ENCODE measurements around the gene AAK1.
"Not testable (repeated sequence)": the region's sequence is repeated elsewhere in the genome, so short reads cannot be mapped to it uniquely, and the experiment has no call there.

The AAK1 gene

DNA sequence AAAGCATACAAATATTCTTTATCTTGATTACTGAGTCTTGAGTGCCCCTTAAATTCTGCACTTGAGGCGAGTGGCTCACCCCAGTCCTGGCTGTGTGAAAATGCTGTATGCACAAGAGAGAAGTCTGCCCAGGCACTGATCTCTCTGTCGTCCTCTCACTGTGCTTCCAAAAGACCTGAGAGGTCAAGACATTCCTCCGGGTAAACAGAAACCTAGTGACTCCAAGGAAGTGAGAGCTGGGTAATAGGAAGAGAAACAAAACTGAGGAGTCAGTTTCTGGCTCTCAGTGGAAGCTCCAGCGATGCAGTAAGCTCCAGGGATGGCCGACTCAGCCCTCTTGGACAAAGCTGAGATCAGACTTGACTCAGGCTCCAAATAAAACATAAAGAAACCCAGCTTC lies 70.9 kb downstream of the AAK1 start:
- DNase-seq (ENCODE audit: low spot score), result no peak

DNA sequence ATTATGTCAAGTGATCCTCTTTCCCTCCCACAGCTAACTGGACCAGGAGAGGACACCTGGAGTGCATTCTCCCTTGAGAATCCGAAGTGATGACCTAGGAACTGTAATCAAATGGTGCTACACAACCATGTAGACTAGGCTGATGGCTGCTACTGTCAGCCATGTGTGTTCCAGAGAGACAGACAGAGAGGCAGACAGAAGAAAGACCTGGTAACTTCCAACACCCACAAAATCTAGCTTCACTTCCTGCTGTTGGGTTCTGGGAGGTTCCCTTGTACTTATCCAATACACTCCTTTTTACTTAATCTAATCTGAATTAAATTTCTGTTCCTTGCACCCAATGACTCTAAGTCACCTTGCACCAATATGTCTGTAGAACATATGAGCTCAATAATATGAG lies 72.3 kb downstream of the AAK1 start:
- DNase-seq (ENCODE audit: low spot score), result no peak

DNA sequence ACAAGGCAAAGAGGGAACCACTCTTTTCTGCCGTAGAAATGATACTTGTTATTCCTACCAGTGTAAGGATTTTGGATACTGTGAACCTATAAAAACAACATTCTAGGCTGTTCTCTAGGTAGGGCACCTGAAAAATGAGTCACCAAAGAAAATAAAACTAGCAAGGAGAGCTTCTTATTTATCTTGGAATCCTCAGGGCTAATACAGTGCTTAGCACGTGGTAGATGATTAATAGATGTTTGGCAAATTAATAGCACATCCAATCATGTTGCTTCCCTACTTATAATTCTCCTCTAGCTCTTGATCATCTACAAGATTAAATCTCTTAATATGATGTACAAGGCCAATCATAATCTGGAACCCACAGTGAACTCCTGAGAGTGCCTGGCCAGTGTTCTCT lies 73.1 kb downstream of the AAK1 start:
- no peak for DNase-seq (ENCODE audit: low spot score)

DNA sequence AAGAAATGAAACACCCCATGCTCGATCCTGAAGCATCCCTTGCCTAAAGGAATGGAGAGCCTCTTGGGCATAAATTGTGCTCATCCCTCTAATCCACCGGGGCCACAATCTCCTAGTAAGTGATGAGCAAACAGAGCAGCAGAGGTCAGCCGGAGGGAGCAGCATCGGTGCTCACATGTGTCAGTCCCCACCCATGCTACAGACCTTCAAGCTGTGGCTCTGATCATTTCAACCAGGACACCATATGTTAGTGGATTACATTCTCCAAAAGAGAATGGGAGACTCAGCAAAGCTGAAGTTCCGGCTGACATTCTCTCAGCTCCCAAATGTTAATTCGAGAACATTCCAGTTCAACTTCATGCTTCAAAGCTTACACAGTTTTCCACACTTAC lies 75.6 kb downstream of the AAK1 start:
- DNase-seq (ENCODE audit: low spot score), result no peak

DNA sequence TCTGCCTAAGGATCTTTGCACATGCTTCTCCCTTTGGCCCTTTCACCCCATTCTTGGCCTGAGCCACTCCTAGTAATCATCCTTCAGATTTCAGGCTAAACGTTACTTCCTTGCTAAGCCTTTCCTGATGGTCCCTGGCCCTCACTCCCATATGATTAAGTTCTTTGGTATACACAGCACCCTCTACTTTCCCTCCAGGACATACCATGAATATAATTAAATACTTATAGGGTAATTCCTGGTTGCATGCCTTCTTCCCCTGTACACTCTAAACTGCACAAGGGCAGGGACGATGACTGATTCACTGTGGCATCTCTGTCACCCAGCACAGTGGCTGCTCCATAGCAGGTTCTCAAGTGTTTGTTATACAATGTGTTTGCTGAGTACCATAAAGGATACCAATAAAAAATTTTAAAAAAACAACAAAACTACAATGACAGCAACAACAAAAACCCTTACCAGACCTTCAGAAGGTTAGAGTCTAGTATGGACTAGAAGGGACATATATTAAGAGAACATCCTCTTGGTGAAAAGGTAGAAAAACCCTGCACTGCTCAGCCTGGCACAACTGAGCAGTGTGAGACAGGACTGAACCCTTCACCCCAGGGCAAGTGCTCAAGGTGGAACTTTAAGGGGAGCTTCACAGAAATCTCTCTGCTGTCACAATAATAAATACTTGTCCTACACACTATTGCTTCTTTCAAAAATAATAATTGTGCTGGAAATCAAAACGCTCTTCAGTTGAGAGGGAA lies 76.2 kb downstream of the AAK1 start:
- DNase-seq (ENCODE audit: low spot score), result no peak

DNA sequence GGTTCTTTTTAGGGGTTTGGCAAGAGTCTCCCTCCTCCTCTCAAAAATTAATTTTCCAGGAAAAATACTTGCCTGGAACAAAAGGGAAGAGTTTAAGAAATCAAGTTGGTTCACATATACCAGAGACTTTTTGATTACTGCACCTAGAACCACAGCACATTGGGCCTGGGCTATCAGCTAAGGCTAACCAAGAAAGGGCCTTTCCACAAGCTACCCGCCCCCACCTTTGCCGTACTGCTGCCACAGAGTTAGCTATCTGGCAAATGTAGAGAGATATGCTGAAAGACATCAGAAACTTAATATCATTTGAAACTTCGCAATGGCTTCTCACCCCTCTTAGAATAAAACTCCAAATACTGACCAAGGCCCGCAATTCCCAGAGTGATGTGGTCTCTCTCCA lies 76.9 kb downstream of the AAK1 start:
- no peak for DNase-seq (ENCODE audit: low spot score)

DNA sequence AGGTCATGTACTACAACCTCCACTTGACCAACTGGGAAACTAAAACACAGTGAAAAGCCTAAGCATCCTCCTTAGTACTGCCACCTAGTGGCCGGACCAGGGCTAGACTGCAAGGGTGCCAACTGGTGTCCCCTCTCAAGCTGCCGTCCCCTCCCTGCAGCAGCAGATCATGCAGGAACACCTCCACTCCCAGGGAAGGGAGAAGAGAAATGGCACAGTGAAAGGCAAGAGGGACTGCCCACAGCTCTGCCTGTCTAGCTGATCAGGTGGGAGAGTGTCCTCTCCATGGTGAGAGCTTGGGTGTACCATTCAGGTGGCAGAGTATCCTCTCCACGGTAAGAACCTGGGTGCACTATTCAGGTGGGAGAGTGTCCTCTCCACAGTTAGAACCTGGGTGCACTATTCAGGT lies 78.1 kb downstream of the AAK1 start:
- peak; percentile 70 for DNase-seq (ENCODE audit: low spot score)

DNA sequence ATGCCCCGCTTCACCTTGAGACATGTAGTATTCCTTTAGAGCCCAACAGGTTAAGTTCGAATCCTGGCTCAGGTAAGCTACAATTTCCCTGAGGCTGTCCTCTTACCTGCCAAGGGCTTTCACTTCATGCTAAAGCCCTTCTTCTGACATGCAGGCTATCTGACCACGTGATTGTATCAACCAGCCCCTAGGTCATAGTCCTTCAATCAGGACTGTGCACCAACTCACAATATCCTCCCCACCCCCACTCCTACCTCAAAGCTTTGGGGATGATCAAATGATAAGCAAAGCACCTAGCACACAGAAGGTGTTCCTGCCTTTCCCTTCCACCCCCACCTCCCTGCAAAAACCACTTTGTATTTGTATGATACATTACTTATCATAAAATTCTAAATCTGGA lies 78.9 kb downstream of the AAK1 start:
- no peak for DNase-seq (ENCODE audit: low spot score)

DNA sequence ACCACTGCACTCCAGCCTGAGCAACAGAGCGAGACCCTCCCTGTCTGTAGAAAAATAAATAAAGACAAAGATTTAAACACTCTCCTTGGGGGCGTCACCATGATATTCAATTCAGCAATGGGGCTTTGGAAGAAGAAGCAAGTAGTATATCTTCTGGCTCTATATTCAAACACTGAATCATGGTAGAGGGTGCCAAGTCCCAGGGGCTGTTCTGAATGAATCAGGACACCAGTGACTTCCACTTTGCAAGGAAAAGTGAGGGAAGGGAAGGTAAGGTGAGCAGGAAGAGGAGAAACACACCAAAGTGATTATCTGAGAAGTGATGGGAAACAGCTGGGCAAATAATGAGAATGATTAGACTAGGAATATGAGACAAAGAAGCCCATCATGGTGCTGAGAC lies 80.5 kb downstream of the AAK1 start:
- DNase-seq (ENCODE audit: low spot score), result no peak

DNA sequence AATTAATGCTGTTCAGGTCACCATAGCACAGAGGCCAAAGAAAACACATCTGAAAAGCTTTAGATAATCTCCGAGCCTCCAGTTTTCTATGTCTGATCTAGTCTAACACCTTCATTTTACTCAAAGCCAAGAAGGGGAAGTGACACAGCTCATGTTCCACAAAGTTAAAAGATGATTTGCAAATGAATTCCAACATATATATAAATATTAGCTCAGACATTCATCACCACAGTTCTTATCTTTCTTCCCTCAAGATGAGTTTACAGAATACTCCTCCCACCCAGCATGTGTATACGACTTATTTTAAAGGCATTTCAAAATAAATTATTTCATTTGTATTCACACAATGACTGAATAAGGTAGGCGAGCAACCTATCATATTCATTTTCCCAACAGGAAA lies 82.4 kb downstream of the AAK1 start:
- DNase-seq (ENCODE audit: low spot score), result no peak

DNA sequence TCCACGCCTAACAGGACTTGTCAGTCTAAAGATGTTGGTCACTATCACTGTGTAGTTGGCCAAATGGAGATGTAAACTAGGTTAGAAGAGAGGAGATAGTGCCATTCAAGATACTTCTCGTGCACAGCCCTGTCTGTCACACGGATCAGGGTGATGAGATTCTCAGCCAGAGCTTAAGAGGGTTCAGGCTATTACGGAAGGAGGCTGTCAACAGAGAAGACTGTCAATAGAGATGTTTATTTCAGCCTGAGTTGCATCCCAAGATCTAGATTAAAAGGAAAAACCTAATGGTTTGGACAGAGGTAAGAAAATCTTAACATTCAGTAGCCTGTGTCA lies 83.4 kb downstream of the AAK1 start:
- DNase-seq (ENCODE audit: low spot score), result no peak

DNA sequence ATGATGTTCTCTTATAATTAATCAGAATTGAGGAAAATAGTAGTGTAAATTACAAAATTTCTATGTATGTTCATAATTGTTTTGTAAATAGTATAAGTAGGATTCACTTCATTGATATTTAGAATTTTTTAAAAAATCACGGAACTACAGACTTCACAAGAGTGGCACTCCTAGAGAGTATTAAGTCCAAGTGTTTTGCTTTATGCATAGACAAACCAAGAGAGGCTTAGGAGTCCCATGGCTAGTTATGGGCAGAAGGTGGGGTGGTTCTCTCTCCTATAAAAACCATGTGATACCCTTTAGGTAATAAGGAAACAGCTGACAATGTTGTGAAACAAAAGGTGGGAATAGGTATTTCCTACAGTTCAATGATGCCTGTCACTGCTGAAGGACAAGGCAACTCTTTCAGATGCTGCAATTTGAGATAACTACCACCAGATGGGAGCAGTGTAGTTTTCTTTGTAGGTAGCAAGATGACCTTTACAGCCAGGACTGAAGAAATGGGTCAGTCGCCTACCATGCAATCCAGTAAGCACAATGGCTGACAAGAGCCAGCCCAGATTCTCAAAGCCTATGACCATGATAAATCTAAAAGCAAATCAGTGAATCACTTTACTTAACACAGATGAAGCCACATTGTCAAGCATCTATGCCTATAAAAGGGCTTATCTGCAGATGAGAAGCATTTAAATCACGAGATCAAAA lies 83.9 kb downstream of the AAK1 start:
- DNase-seq (ENCODE audit: low spot score), result peak; percentile 16

DNA sequence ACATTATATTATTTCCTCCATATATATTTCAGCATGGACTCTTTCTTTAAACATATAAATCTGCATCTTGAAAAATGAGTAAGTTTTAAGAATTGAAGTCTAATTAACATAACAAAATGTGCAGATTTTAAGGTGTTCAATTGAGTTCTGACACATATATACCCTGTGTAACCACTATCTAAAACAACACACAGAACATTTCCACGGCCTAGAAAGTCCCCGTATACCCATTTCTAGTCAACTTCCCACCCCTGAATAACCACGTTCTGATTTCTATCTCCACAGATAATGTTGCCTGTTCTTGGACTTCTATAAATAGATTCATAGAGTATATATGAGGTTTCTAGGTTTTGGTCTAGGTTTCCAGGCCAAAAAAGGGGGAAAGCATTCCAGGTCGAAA lies 87.5 kb downstream of the AAK1 start:
- DNase-seq (ENCODE audit: low spot score), result no peak

DNA sequence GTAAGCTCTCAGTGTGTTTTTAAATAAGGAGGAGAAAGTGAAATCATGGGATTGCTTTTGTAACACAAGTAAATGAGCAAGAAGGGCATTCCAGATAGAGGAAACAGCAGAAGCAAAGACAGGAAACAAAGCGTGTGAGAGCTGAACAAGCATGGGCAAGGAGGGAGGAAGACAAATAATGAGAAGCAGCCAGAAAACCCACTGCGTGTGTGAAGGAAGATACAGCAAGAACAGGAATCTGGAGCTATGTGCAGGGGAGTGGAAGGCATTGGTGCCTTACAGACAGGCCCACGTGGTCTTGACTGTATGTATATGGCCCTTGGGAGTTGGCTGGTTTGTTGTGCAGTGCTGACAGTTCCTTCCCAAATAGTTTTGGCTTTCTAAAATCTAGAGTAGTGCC lies 88.6 kb downstream of the AAK1 start:
- DNase-seq (ENCODE audit: low spot score), result no peak

DNA sequence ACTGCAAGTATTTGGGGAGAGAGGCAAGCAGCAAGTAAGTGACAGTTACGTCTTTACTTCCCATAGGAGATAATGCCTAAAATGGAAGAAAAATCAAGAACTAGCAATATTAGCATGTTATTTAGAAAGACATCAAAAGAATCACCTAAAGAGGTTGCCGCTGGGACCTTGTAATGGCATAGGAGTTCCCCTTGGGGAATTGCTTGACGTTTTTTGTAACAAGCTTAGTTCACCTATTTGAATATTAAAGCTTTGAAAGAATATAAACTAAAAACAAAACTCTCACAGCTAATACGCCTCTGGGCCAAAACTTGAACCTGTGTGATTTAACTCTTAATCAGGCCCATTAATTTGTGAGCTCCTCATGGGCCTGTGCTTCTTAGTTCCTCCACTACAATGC lies 89.0 kb downstream of the AAK1 start:
- no peak for DNase-seq (ENCODE audit: low spot score)

DNA sequence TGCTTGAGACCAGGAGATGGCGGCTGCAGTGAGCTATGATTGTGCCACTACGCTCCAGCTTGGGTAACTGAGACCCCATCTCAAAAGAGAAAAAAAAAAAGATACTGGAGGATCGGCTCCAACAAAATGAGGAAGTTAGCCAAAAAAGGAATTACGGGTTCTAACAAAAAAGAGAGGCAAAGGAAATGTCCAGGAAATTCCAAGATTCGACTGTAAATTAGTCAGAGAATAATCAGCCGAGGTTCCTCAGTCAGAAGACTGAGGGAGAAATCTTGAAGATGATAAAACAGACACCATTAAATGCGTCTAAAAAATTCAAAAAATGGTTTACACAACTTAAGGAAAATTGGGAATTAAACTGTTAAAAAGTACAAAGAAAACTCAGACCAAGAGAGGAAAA lies 89.5 kb downstream of the AAK1 start:
- no peak for DNase-seq (ENCODE audit: low spot score)

DNA sequence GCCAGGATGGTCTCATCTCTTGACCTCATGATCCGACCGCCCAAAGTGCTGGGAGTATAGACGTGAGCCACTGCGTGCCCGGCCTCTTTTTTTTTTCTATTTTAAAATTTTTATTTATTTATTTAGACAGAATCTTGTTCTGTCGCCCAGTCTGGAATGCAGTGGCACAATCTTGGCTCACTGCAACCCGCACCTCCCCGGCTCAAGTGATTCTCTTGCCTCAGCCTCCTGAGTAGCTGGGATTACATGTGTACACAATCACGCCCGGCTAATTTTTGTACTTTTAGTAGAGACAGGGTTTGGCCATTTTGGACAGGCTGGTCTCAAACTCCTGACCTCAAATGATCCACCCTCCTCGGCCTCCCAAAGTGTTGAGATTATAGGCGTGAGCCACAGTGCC lies 93.0 kb downstream of the AAK1 start:
- not testable (repeated sequence) for DNase-seq (ENCODE audit: low spot score)

DNA sequence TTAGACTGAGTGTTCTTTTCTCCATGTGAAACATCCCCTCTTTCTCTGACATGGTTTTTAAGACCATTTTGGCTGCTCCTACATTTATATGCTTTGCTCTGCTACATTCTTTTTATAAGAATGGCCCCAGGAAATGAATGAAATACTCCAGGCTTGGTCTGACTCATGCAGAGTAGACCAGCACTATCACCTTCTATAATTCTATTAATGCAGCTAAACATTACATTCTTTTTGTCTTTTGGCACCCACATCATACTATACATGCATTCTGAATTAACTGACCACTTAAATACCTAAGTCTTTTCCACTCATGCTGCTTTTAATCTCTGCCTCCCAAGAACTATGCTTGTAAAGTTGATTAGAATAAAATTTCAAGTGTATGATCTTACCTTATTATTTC lies 94.1 kb downstream of the AAK1 start:
- DNase-seq (ENCODE audit: low spot score), result no peak

DNA sequence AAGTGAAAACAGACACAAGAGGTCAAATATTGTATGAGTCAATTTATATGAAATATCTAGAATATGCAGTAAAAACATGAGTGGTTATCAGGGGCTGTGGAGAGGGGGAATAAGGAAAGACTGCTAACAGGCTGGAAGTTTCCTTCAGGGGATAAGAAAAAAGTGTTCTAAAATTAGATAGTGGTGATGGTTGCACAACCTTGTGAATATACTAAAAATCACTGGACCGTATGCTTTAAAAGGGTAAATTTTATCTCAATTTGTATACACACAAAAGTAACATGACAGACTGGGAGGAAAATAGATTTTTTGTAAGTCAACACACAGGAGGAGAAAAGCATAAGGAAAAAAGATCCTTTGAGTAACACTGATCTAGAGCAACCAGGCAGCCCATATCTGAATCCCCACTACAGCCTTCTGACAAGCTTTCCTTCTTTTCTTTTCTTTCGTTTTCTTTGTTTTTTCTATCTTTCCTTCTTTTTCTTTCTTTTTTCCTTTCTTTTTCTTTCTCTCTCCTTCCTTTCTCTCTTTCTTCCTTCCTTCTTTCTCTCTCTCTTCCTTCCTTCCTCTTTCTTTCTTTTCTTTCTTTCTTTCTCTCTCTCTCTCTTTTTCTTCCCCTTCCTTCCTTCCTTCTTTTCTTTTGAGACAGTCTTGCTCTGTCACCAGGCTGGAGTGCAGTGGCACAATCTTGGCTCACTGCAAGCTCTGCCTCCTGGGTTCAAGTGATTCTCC lies 95.4 kb downstream of the AAK1 start:
- DNase-seq (ENCODE audit: low spot score), result no peak

DNA sequence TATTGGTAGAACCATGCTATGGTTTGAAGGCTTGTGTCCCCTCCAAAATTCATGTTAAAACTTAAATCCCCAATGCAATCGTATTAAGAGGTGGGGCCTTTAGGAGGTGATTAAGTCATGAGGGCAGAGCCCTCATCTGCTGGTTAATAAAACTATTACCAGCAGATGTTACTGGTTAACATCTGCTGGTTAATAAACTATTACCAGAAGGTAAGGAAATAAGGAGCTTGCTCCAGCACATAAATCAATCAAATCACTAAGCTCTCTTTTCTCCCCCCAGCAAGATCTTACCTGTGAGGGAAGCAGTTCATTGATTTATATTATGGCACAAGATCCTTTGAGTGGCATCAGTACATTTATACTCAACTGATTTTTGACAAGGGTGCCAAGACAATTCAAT lies 96.9 kb downstream of the AAK1 start:
- DNase-seq (ENCODE audit: low spot score), result no peak

DNA sequence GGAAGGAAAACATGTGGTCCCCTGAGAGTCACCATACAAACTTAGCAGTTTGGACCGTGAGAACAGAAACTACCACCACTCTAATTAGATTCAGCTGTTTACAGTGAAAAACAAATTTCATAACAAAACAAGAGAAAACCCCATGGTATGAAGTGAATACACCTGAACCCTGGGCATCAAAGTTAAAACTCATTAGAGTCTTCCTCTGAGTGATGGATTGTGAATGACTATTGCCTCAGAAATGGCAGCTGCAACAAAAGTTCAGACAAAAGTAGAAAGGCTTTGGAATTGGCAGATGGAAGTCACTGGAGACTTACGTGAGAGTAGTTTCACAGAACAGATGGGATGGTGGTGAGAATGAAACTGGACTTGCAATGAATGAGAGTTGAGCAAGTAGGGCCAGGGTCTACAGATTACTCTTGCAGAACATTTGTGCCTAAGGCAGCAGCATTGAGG lies 98.0 kb downstream of the AAK1 start:
- DNase-seq (ENCODE audit: low spot score), result no peak

DNA sequence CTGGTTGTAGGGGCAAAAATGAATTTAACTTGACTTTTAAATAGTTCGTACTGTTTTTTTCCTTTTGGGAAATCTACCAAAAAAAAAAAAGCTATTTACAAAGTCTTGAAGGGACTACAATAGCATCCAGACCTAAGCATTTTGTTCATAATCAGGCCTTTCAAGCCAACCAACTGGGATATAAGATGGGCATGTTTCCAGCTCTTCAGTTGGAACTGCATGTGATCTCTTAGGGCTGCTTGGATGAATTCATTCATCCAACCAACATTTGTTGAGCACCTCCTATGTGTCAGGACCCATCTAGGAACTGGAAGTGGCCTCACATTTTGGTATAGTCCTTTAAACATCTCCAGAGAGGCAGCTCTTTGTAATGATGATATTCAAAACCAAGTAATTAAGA lies 98.6 kb downstream of the AAK1 start:
- DNase-seq (ENCODE audit: low spot score), result no peak

DNA sequence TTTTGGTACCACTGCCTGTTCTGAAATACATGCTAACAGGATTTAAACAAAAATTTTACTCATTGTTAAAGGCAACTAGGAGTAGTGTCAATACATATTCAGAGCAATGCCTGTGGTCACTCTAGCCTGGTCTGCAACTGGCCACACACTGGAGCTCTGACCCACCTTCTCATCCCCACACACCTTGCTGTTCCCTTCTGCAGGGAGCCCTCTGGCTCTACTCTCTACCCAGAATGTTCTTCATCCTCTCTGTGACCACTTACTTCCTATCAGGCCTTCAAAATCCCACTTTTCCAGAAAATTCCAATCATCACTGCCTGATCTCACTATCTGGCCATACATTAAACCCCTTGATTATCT lies 104.0 kb downstream of the AAK1 start:
- DNase-seq (ENCODE audit: low spot score), result no peak

All from germinal center (tissue), 1 donor.